Mammary epithelial cell (primary cell): Measurements from ENCODE around the gene ERAS.

ENCODE experiments used
- CTCF ChIP-seq, 2 donors: IDR thresholded peaks in 1 of 2; conservative IDR thresholded peaks in 1 of 2; 2 replicates each; pipeline ENCODE4 v1.5.1; 2011 to 2012; ENCODE audit warnings: inconsistent platforms in 2 of 2, low read length in 2 of 2, mild to moderate bottlenecking in 2 of 2, control low read depth in 1 of 2, low read depth in 1 of 2; ENCODE audit not compliant: insufficient read depth in 1 of 2; ENCODE audit errors: extremely low read depth in 1 of 2
- EZH2 ChIP-seq: IDR thresholded peaks from 2 replicates; pipeline ENCODE4 v1.6.1; 2012; ENCODE audit warnings: low read length, inconsistent platforms, borderline replicate concordance

- TF ChIP-seq CTCF (conservative IDR thresholded peaks at IDR 0.05 in 1 of 2, IDR thresholded peaks at IDR 0.05 in 1 of 2; ENCODE audit: extremely low read depth in 1 of 2, insufficient read depth in 1 of 2, low read depth in 1 of 2, low read length in 2 of 2) (no peak), EZH2 (no peak)
These were observed 24.0 kb upstream of the ERAS start for GRCh38 chrX:48802089-48802904.
